ENCODE measurements around the gene CPSF7. TPM values are rescaled to one million over a fixed set of nuclear protein-coding genes. Genes with fewer than 3 reads are reported as not detected.
A peak's percentile ranks its signal among the peaks of the same experiment; 100 is the strongest.
"Not testable (repeated sequence)": the region's sequence is repeated elsewhere in the genome, so short reads cannot be mapped to it uniquely, and the experiment has no call there.

Gene CPSF7
- polyA plus RNA-seq, 3 donors: 28.5 to 52.8 (median 42.7) TPM

- WGBS, 3 donors: 71 to 81% (median 71%) methylated on average over 12 of the region's 12 CpGs
- H3K27ac ChIP-seq (ENCODE audit: low read depth, low read length): no peak overlapping the region
These were observed 18.1 kb upstream of the CPSF7 start for GRCh38 chr11:61447601-61448551.

DNA sequence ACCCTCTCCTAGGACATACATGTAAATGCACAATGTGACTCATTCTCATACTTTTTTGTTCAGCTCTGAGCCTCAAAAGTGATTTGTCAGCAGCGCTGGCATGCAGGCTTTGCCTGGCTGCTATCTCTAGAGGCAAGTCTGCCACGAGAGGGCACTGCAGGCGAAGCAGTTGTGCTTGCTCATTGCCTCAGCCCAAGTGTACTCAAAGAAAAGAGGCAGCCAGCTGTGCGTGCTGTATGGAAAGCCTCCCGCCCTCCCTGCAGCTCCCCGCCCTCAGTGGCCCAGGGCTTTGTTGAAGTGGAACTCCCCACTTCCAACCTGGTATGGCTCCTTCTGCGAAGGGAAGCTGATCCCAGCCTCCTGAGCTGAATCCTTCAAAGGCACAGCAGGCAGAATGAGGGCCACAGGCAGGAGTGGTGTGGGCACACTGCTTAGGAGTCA is 16.5 kb upstream of the CPSF7 start:
- 14 to 31% (median 16%) methylated on average over 7 of the region's 7 CpGs for WGBS, 3 donors
- H3K27ac ChIP-seq (ENCODE audit: low read depth, low read length): no peak overlapping the region

GRCh38 chr11:61445516-61445915 is 15.7 kb upstream of the CPSF7 start:
- WGBS, 3 donors: 72 to 88% (median 80%) methylated on average over 4 of the region's 4 CpGs
- no peak overlapping the region for H3K27ac ChIP-seq (ENCODE audit: low read depth, low read length)

DNA sequence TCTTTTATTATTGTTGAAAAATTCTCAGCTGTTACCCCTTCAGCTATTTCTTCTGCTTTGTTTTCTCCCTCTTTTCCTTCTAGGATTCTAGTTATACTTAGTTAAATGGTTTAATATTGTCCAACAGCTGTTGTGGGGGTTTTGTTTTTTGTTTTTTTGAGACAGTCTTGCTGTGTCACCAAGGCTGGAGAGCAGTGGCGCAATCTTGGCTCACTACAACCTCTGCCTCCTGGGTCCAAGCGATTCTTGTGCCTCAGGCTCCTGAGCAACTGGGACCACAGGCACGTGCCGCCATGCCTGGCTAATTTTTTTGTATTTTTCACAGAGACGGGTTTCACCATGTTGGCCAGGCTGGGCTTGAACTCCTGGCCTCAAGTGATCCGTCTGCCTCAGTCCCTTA is 12.8 kb upstream of the CPSF7 start:
- no peak overlapping the region for H3K27ac ChIP-seq (ENCODE audit: low read depth, low read length)
- 80 to 95% (median 82%) methylated on average over 6 of the region's 6 CpGs for WGBS, 3 donors

GRCh38 chr11:61439615-61440014 is 9.8 kb upstream of the CPSF7 start:
- H3K27ac ChIP-seq (ENCODE audit: low read depth, low read length): no peak overlapping the region
- 72 to 98% (median 95%) methylated on average over 1 of the region's 1 CpG for WGBS, 3 donors

DNA sequence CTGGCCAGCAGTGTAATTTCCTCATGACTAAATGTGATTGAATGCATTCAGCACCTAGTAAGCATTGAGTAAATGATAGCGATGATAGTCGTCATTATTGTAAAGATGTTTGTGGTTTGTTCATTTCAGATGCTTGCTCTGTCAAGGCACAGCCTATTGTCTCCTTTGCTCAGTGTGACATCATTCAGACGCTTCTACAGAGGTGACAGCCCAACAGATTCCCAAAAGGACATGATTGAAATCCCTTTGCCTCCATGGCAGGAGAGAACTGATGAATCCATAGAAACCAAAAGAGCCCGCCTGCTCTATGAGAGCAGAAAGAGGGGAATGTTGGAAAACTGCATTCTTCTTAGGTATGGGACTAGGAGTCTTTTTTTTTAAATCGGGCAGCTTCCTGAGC is 7.7 kb upstream of the CPSF7 start:
- 91 to 94% (median 94%) methylated on average over 5 of the region's 5 CpGs for WGBS, 3 donors
- H3K27ac ChIP-seq (ENCODE audit: low read depth, low read length): no peak overlapping the region

DNA sequence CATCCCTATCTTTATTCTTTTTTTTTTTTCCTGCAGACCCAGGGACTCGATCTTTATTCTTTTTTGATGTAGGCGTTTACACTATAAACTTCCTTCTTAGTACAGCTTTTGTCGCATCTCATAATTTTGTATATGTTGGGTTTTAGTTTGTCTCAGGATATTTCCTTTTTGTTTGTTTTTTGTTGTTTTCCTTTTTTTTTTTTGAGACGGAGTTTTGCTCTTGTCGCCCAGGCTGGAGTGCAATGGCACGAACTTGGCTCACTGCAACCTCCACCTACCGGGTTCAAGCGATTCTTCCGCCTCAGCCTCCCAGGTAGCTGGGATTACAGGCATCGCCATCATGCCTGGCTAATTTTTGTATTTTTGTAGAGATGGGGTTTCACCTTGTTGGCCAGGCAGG is 1.1 kb upstream of the CPSF7 start:
- WGBS, 3 donors: 63 to 71% (median 71%) methylated on average over 10 of the region's 10 CpGs
- H3K27ac ChIP-seq (ENCODE audit: low read depth, low read length): not testable (repeated sequence)

- H3K27ac ChIP-seq (ENCODE audit: low read depth, low read length): peak overlapping the region; percentile 96
- 0 to 1% (median 1%) methylated on average over 17 to 36 of the region's 37 CpGs for WGBS, 3 donors
These were observed 457 bp downstream of the CPSF7 start for GRCh38 chr11:61429346-61429690.

GRCh38 chr11:61425367-61426131 is 4.2 kb downstream of the CPSF7 start:
- 84 to 89% (median 85%) methylated on average over 1 of the region's 1 CpG for WGBS, 3 donors
- no peak overlapping the region for H3K27ac ChIP-seq (ENCODE audit: low read depth, low read length)

DNA sequence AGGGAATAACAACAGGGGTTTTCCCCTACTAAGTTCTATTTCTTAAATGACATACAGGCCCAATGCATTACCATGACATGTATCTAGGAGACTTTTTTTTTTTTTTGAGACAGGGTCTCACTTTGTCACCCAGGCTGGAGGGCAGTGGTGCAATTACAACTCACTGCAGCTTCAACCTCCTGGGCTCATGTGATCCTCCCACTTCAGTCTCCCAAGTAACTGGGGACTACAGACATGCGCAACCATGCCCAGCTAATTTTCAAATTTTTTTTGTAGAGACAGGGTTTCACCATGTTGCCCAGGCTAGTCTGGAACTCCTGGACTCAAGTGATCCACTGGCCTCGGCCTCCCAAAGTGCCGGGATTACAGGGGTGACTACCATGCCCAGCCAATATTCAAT is 7.5 kb downstream of the CPSF7 start:
- no peak overlapping the region for H3K27ac ChIP-seq (ENCODE audit: low read depth, low read length)
- 91 to 99% (median 95%) methylated on average over 3 of the region's 3 CpGs for WGBS, 3 donors

DNA sequence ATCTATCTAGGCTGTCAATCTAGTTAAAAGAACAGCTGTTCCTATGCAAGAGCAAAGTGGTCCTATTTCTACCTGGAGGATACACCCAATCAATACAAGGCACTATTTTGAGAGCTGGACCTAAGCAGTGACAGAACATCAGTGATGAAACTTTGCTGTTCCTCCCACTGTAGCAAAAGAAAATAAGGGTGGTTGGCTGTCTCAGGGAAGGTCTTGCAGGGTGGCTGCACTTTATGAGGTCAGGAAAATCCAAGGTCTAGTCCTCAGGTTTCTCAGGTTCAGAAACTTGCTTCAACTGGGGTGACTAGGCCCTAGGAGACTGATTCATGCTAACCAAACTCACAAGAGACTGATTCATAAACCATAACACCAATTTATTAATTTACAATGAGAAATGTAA is 11.6 kb downstream of the CPSF7 start:
- peak overlapping the region; percentile 19 for H3K27ac ChIP-seq (ENCODE audit: low read depth, low read length)

DNA sequence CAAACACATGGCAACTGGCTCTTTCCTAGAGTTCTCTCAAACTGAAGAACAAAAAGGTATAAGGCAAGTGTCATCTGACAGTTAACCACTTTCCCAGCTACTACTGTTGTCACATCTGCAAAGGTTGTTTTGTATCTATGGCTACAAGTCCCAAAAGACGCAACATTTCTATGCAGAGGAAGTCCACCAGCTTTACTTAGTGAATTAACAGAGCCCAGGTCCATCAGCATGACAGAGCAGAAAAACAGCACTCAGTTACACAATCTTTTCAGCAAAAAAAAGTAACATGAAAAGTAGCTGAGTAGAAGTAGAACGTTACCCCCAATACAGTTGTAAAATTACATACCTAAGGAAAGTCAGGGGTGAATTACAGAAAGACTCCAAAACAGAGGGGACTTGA is 12.1 kb downstream of the CPSF7 start:
- no peak overlapping the region for H3K27ac ChIP-seq (ENCODE audit: low read depth, low read length)
- WGBS, 3 donors: 30 to 70% (median 32%) methylated on average over 2 of the region's 2 CpGs

GRCh38 chr11:61416941-61417340 is 12.8 kb downstream of the CPSF7 start:
- WGBS, 3 donors: 79 to 81% (median 80%) methylated on average over 3 of the region's 3 CpGs
- no peak overlapping the region for H3K27ac ChIP-seq (ENCODE audit: low read depth, low read length)

- 54 to 96% (median 92%) methylated on average over 6 of the region's 6 CpGs for WGBS, 3 donors
- H3K27ac ChIP-seq (ENCODE audit: low read depth, low read length): no peak overlapping the region
These were observed 14.4 kb downstream of the CPSF7 start for GRCh38 chr11:61415381-61415780.

GRCh38 chr11:61414547-61414946 is 15.2 kb downstream of the CPSF7 start:
- 35 to 91% (median 47%) methylated on average over 2 of the region's 2 CpGs for WGBS, 3 donors
- H3K27ac ChIP-seq (ENCODE audit: low read depth, low read length): no peak overlapping the region

DNA sequence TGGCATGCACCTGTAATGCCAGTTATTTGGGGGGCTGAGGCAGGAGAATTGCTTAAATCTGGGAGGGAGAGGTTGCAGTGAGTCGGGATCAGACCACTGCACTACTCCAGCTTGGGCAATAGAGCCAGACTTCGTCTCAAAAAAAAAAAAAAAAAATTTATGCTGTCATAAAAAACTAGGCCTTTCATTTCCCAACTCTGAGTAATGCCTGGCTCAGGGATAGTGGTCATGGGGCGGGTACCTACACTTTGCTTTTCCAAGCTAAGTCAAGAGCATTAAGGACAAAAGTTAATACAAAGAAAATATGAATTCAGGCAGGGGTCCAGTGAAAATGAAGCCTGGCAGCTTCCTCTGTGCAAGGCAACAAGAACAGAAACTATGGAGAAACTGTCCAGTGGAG is 16.3 kb downstream of the CPSF7 start:
- H3K27ac ChIP-seq (ENCODE audit: low read depth, low read length): no peak overlapping the region
- 63 to 82% (median 71%) methylated on average over 3 of the region's 3 CpGs for WGBS, 3 donors

- 68 to 78% (median 72%) methylated on average over 9 of the region's 9 CpGs for WGBS, 3 donors
These were observed 18.2 kb downstream of the CPSF7 start for GRCh38 chr11:61411589-61411988.

GRCh38 chr11:61406991-61407728 is 22.6 kb downstream of the CPSF7 start:
- no peak overlapping the region for H3K27ac ChIP-seq (ENCODE audit: low read depth, low read length)
- WGBS, 3 donors: 92 to 95% (median 95%) methylated on average over 5 of the region's 5 CpGs

More at GRCh38 chr11:61411589-61411988, 18.2 kb downstream of the CPSF7 start:
- no peak overlapping the region for H3K27ac ChIP-seq (ENCODE audit: low read depth, low read length)

DNA sequence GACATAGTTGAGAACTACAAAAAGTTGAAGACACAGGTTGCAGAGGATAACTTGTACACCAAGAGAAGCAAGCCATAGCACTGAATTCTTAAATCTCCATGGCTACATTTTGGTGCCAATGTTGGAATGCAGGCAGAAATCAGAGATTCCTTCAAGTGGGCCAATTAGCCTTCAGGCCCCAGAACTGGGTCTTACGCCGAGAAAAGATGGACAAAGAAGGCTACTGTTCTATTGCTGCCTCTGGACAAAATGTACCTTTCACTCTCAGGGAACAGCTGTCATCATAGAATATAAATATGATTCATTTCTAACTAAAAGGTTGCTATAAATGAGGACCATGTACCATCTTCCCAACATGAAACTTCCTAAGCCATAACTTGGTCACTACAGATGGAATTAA is 23.7 kb downstream of the CPSF7 start:
- WGBS, 3 donors: 92 to 95% (median 94%) methylated on average over 2 of the region's 2 CpGs
- no peak overlapping the region for H3K27ac ChIP-seq (ENCODE audit: low read depth, low read length)
